ENCODE data around the gene KRTAP10-9.

- no peak for TF ChIP-seq RFX5 (IDR thresholded peaks at IDR 0.05; ENCODE audit: borderline replicate concordance, low read depth, low read length)
- no peak for TF ChIP-seq ATF2 (IDR thresholded peaks at IDR 0.05; ENCODE audit: low read length)
- no peak for TF ChIP-seq GABPA (IDR thresholded peaks at IDR 0.05; ENCODE audit: borderline replicate concordance, insufficient read depth, low read length)
- no peak for TF ChIP-seq EP300 (IDR thresholded peaks at IDR 0.05; ENCODE audit: borderline replicate concordance in 1 of 2, low read depth in 2 of 2, low read length in 2 of 2)
- TF ChIP-seq POLR2A (IDR thresholded peaks at IDR 0.05; ENCODE audit: control extremely low read depth in 1 of 2, low read depth in 2 of 2, low read length in 2 of 2) = no peak
- no peak for TF ChIP-seq ZNF274 (IDR thresholded peaks at IDR 0.05; ENCODE audit: borderline replicate concordance, extremely low read depth, low read length)
- TF ChIP-seq TAF1 (IDR thresholded peaks at IDR 0.05; ENCODE audit: low read depth, low read length) = no peak
These were observed at the start of gene KRTAP10-9 for GRCh38 chr21:44626673-44627143.

All from H1 (cell line).